EL (cell line): Measurements from ENCODE around the gene DHX35.

Experiments
- DNase-seq: peaks from one replicate; pipeline ENCODE4 v3.0.0-alpha.2; 2016

DHX35 gene

DNA sequence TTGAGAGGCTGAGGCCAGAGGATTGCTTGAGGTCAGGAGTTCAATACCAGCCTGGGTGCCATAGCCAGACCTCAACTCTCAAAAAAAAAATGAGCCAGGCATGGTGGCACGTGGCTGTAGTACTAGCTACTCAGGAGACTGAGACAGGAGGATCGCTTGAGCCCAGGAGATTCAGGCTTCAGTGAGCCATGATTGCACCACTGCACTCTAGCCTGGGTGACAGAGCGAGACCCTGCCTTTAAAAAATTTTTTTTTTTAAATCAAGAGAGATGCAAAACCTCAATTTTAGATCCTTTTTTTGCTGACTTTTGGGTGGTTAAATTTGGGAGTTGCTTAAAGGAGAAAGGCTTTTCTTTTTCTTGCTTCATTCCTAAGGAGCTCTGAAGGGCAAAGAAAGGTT lies 70.9 kb downstream of the DHX35 start:
- DNase-seq, result no peak

DNA sequence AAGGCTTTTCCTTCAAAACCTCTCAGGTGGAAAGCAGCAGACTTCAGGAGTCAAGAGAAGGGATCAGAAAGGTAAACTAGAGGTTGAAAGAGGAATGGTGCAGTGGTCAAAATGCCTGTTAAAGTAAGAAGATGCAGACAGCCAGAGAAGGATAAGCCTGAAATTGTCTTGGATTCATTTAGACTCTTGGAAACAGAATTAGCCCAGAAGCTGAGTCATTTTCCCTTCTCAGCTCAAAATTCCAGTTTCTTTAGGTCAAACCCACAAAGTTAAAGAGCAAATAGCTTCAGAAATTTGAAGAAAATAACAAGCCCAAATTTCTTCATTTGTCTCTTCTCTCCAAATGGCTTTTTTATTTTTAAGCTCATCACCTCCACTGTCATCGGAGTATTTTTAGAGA lies 73.9 kb downstream of the DHX35 start:
- peak; percentile 36 for DNase-seq

DNA sequence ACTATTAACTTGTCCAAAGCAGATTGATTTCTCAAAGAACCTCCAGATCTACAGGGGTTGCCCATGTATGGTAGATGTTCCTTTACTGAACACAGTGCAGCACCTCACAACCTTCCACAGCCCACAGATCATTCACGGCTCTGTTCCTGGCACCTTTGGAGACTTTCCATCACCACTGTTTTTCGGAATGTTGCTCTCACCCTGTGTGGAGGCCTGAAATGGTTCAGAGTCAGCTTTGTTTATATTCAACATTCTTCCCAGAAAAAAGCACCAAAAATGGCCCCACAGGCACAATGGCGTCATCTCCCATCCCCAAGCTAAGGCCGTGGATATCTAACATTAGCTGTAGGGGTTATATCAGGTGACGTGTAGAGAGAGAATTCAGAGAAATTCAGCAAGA lies 74.7 kb downstream of the DHX35 start:
- DNase-seq, result peak; percentile 64

DNA sequence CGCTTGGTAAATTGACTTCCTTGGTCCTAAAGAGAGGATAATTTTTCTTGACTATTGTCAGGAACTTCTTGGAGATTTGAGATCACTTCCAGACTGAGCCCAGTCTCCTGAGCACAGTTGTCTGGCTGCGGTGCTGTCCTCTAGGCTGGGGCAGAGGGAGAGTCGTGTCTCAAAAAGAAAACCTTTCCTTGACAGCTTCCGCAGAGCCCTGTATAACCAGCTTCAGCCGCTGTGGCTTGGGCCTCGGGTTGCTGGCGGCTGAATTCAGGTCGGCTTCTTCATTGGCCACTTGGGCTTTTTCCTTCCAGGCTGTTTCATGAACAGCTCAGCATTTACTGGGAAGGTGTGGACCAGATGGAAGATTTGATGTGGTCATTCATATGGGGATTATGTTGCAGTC lies 75.9 kb downstream of the DHX35 start:
- DNase-seq, result no peak

DNA sequence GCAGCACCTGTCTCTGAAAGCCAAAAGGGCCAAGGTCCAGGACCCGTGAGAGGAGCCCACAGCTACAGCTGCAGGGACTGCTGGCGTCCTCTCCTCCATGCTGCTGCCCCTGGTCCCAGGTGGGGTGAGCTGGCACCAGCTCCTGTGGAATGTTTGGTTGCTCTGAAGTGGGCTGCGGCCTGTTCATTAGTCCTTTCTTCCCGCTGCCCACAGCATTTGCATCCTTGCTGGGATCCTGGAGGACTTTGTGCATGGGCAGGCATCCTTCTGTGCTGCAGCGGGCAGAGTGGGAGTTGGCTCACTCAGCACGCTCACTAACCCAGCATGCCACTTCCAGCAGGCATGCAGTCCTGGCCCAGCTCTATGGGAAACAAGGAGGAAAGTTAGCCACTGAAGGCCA lies 76.4 kb downstream of the DHX35 start:
- DNase-seq, result no peak

DNA sequence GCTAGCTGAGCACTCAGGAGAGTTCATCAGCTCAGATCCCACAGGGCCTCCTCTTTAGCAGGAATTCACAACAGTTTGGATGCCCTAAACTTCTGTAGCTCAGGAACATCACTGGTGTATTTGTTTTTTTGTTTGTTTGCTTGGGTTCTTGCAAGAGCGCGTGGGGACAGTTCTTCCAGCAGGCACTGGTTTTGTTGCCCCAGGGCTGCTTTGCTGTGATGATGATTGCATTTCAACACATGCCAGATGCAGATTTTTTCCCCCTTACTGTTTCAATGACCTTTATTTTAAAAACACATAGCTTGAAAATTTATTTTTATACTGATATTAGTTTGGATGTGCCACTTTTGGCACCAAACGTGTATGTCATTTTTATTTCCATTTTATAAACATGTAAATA lies 77.1 kb downstream of the DHX35 start:
- DNase-seq, result peak; percentile 25

DNA sequence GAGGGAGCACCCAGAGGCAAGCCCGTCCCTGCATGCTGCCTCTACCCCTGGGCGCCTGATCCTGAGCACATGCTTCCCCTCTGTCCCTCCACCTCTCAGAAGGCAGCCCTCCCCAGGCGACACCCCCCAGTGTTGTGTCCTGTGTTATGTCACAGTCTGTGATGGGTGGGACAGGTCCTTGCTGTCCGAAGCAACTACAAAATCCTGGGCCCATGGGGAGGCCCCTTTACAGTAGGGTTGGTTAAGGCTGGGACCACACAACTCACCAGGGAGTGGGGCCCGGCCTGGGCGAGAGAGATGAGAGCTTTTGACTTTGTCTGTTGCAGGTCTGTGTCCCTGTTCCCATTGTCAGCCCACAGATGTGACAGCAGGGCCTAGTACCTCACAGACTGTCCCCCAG lies 78.0 kb downstream of the DHX35 start:
- no peak for DNase-seq

DNA sequence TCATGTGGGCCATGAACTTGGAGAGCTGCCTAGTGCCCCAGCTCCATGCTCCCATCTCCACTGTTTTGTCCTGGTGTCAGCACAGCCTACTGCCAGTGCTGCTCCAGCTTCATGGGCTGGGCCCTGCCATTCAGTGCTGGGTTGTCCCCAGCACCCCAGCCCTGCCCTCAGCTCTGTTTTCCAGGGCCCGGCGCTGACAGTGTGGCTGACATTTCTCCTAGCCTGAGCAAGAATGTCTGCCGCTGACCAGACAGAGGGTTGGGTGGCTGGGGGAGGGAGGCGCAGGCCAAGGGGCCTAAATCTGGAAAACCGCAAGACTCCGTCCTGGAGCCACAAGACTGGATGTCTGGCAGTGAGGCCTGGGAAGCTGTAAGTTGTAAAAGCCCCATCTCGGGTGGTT lies 78.9 kb downstream of the DHX35 start:
- DNase-seq, result no peak

DNA sequence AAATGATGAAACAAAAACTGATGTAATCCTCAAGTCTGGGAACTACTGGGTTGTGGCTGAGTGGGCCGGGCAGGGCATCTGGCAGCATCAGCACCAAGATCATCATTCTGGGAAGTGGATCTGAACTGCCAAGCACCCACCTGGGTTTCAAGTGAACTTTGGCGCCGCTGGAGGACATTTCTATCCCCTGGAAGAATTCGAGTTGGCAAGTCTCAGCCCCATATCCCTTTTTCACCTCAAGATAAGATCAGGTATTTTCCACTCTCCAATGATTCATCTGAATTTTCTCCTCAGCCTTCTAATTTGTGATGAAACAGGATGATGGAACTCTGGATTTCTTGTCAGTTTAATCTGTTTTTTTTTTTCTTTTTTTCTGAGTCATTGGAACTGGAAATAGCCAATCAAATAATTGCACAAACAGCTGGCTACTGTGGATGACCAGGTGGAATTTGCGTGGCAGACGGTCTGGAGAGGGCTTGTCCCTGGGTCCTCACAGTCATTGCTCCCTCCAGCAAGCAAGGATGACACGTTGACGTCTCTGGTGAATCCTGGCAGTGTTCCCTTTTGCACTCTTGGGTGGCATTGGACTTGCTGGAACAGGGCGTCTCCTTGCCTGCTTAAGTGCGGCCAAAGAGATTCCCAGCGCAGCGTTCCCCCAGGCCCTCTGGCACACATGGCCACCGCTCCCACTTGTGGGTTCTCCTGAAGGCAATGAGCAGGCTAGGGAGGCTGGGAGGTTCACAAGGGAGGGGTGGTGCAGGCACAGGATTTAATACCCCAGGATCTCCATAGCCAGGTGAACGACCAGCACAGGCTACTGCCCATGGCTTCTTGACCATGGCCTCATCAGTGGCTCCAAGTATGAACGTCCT lies 80.4 kb downstream of the DHX35 start:
- DNase-seq, result peak; percentile 52

DNA sequence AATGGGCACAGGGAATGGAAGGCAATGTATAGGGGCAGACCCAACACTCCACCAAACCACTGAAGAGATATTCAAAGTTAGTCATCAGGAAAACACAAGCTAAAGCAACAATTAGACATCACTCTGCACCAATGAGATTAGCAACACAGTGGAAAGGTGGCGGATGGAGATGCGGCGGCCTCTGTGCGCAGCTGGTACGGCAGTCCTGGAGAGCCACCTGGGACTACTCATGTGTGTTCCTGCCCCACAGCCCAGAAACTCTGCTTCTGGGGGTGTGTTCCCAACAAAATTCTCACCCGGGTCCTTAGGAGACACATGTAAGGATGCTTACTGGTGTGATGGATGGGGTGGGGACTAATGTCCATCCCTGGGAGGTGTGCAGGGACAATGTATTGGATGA lies 82.4 kb downstream of the DHX35 start:
- DNase-seq, result no peak

DNA sequence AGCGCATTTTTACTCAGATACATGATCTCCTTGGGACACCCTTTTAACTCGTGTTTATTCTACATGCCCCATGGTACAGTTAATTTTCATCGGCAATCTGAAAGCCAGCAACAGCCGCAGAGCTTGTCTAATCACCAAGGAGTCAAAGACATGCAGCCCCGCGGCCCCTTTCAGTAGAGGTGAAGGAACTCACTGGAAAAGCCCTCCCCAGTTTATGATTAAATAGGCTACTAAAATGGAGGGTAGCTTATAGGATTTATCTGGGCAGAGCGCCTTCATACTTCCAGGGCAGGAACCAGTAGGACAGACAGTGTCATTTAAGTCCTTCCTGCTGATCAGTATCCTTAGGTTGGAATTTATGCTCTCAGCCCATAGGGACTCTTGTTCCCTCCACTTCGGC lies 83.5 kb downstream of the DHX35 start:
- no peak for DNase-seq

DNA sequence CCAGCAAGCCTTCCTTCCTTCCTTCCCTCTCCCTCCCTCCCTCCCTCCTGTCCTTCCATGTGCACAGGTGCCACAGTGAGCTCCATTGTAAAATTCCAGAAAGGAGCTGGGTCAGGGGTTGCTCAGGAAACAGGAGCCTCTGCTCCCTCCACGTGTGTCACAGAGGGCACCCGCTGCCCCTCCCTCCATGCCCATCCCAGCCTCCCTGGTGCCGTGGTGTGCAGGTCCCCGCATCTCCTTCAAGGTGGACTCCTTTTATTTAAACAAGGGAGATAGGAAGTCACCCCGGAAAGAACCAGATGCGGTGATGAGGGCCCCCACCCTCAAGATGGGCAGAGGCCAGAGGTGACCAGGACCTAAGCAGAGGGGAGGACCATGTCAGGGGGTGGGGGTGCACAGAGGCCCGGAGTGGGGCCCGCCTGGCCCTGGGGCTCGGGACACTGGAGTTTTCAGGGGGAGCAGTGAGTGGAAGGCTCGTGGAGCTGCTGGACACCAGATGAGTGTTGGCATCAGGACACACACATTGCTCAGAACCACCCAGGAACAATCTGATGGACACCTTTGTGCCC lies 85.4 kb downstream of the DHX35 start:
- DNase-seq, result no peak

DNA sequence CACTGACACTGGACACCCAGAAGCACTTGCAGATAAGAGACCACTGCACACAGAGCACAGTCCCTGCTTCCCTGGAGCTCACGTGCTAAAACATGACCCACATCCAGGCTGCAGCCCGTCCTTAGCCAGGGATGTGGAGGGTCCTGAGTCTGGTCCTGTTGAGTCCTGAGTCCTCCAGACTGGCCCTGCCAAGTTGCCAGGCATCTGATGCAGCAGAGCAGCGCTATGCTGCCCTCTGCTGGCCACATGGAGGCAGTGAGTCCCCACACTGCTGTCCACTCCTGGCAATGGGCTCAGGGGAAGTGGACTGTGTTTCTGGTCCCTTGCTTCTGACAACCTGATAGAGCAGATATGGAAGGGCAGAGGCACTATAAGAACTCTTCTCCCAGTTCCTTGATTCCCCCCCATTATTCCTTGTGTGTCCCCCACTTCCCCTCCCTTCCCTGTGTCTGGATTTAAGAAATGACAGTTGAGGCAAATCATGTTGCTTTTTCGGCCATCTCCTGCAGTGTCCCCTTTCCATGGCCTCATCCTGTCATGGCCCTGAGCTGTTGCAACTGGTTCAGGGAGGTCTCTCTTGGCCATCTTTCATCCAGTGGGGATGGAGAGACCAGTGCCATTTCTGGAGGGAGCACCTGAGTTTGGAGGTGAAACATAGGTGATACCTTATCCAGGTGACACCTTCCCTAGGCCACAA lies 86.0 kb downstream of the DHX35 start:
- DNase-seq, result peak; percentile 78

DNA sequence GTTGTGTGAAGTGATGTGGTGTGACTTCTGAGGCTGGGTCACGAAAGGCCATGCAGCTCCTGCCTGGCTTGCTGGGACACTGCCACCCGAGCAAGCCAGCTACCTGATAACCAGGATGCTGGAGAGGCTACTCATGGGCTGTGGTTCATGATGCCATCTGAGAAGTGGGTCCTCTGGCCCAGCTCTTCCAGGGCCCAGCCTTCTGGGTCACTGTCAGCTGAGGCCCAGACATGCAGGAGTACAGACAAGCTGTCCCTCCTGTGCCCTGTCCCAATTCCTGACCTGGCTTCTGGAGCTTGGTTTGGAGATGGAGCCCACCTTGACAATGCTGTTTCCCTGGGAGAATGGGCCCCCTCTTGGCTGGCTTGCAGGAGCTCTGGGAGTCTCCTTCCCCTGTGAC lies 87.0 kb downstream of the DHX35 start:
- no peak for DNase-seq

DNA sequence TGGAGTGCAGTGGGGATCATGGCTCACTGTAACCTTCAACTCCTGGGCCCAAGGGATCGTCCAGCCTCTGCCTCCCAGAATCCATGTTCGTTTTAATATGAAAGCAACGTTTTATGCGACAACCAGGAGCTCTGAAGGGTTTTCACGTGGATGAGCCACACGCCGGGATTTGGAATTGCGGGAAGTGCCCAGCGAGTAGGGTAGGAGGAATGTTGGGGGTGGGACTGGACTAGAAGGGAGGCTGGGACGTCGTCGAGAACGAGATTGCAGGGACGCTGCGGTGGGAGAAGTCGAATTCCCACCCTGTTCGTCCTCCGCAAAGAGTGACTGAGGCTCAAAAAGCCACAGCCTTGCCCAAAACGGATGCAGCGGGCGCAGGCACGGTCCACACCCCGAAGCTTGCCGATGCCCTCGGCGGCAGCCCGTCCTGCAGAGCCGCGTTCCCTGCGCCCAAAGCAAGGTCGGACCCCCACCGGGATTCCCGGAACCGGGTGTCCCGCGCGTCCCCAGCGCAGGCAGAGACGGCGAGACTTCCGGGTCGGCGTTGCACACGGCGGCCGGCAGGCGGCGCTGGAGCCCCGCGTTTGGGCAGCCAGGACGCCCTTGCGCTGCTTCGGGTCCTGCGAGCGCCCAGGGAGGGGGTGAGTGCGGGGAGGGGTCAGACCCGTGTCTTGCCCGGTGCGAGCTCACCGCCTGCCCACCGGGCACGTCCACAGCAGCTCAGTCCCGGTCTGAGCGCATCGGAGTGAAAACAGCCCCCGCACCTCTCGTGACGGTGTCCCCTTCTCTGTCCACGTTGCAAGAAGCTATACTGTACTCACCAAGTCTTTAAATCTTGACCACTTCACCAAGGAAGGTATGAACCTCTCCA lies 87.8 kb downstream of the DHX35 start:
- peak; percentile 71 for DNase-seq

DNA sequence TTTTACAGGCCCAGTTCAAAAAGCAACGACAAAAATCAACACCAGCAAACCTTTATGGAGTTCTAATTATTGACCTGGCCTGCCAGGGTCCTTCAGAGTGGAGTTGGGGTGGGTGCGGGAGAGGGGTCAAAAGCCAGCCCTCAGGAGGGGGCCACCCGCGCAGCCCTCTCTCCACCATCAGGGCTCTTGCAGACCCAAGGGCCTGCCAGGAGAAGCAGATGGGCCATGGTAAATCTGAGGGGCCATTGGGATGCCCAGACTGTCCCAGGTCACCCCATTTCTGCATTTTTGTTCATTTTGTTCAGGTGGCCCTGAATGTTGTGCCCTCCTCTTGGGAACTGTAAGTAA lies 88.4 kb downstream of the DHX35 start:
- no peak for DNase-seq

DNA sequence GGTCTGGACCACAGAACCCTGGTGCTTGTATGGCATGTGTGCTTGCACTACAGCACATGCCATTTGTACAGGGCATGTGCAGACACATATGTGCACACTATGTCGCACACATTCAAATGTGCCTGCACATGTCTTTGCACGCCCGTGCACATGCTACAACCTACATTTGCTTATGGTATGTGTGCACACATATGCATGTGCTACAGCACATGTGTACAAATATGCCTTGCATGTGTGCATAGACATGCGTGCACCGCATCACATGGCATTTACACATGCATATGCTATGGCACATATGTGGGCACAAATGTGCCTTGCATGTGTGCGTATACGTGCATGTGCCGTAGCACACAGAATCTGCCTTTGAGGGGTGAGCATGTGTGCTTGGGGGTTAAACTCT lies 90.5 kb downstream of the DHX35 start:
- DNase-seq, result no peak

DNA sequence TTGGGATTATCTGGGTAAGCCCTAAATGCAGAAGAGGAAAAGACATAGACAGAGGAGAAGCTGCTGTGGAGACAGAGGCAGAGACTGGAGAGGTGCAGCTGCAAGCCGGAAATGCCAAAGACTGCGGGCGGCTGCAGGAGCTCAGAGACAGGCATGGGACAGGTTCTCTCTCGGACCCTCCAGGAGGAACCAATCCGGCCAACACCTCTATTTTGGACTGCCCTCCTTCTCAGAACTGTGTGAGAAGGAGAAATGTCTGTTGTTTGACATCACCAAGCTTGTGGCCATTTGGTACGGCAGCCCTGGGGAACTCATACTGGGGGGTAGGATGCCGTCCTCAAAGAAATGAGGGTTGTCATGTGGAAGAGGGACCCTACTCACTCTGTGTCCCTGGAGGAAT lies 95.0 kb downstream of the DHX35 start:
- no peak for DNase-seq

DNA sequence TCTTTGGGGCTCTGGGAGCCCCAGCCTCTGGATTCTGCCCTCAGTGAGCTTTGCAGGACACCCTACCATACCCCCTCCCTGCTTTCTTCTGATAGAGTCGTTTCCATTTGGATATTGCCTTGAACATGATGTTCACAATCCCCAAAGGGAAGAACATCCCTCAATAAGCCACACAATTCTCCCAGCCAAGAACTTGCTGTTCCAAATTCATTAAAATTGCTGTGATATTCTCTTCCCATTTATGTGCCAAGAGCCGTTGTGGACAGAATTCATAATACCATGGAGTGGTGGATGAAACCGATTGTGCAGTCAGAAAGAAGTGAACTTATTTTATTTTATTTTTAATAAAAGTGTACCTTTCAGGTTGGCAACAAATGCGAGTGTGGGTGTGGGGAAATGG lies 95.8 kb downstream of the DHX35 start:
- DNase-seq, result no peak

DNA sequence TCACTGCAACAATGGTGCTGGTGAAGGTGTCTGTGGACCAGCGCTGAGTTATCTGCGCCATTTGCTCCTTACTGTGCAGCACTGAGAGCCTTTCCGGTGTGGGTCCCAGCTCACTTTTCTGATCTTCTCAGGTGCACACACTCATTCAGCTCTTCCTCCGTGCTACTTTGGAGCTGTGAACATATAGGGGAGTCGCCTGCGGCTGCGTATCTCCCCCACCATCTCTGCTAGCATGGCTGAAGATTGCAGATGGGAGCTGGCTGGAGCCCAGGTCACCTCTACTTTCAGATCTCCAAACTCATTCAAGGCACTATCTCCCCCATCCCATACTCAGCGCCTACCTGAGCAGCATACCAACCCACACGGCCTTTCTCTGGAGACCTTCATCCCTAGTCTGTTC lies 96.9 kb downstream of the DHX35 start:
- DNase-seq, result no peak

DNA sequence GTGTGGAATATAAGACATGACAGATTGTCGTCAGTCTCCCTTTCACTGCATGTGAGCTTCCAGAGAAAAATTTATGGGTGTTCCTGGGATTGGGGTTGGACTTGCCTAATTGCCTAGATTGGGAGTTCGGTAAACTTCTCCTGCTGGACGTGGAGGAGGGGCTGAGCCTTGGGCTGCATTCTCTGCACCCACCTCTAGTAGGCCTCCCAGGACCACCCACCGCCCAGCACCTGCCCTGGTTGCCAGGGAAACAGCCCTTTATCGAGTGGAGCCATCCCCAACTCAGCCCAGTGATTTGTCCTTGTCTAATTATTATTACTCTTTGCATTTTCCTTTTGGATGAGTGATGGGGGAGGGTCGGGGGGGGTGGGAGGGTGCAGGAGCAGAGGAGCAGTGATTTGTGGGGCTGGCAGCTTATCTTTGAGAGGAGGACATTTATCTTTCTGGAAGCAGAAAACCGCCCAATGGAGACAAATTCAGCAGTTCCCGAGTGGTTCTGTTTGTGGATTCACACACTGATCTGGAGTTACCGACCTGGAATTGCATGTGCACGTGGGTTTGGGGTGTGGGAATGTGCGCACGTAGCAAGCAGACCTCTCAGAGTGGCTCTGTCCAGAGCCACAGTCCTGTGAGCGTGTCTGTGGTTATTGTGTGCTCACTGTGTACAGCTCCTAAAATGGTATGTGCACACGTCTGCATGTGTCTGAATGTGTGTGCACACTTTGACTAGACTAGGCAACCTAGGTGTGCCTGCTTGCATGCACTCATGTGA lies 104.5 kb downstream of the DHX35 start:
- no peak for DNase-seq

DNA sequence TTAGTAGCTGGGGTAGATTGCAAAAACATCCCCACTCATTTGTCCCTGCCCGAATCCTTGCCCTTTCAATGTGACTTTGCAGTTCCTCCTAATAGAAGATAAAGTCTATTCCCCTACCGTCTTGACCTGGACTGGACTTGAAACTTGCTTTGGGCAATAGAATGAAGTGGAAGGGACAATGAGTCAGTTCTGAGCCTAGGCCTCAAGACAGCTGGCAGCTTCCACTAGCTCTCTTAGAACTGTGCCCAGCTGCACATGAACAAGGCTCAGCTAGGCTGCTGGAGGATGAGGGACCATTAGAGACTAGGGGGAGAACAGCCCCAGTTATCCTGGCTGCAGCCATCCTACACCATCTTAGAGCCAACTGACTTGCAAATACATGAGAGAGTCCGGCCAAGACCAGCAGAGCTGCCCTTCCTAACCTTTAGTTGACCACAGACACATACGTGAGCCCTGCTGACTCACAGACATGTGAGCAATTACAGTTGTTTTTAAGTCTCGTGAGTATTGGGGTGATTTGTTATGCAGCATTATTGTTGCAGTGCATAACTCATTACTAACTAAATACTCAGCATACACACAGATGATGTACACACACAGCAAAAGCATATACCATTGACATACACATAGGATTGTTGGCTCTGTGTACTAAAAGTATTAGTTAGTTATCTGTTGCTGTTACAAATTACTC lies 105.5 kb downstream of the DHX35 start:
- peak; percentile 73 for DNase-seq
